Calu3 (cell line): ENCODE data around the gene CACNA2D4. TPM values are rescaled to one million over a fixed set of nuclear protein-coding genes. Genes with fewer than 3 reads are reported as not detected.

Experiments
- BruUV-seq: library from RNA; stranded (reverse); fragments of 400-500 nt; replicated peaks from 2 replicates; lab custom pipeline; 2021; lab: Mats Ljungman, UMichigan
- CTCF ChIA-PET: fragments of 300-600 bp; sonication (Branson Sonifier 250); formaldehyde crosslinking; loops from one replicate; lab custom pipeline; 2022; ENCODE audit warnings: antibody characterized with exemption; lab: Charles Lee
- DNase-seq: peaks from one replicate; pipeline ENCODE4 v3.0.0; 2022
- H3K27ac Mint-ChIP-seq: one replicate; pipeline ENCODE4 v1.8.0; 2022; ENCODE audit warnings: mixed read lengths; ENCODE audit not compliant: unreplicated experiment
- H3K27me3 Mint-ChIP-seq: one replicate; pipeline ENCODE4 v1.8.0; 2022; ENCODE audit warnings: mixed read lengths; ENCODE audit not compliant: unreplicated experiment
- H3K36me3 Mint-ChIP-seq: one replicate; pipeline ENCODE4 v1.8.0; 2022; ENCODE audit warnings: mild to moderate bottlenecking, moderate library complexity, mixed read lengths; ENCODE audit not compliant: insufficient read depth, unreplicated experiment
- H3K4me1 Mint-ChIP-seq: one replicate; pipeline ENCODE4 v1.8.0; 2022; ENCODE audit warnings: mild to moderate bottlenecking, low read depth, mixed read lengths; ENCODE audit not compliant: unreplicated experiment
- H3K4me3 Mint-ChIP-seq: one replicate; pipeline ENCODE4 v1.8.0; 2022; ENCODE audit warnings: mild to moderate bottlenecking, low read depth, moderate library complexity, mixed read lengths; ENCODE audit not compliant: unreplicated experiment
- H3K9me3 Mint-ChIP-seq: one replicate; pipeline ENCODE4 v1.8.0; 2022; ENCODE audit warnings: low read depth, mixed read lengths; ENCODE audit not compliant: unreplicated experiment
- CTCF ChIP-seq: fragments of 200-600 bp; IDR thresholded peaks from one replicate; pipeline ENCODE4 v1.8.0; 2022; ENCODE audit warnings: antibody characterized with exemption; ENCODE audit not compliant: unreplicated experiment
- intact Hi-C: fragments of 100-400 bp; cut with micrococcal nuclease; formaldehyde crosslinking; loops from one replicate; pipeline ENCODE4 v1.10.0; 2022; ENCODE audit not compliant: unreplicated experiment
- total RNA-seq: library from RNA; stranded (reverse); gene quantifications from 2 replicates; pipeline ENCODE4 v1.2.3, GENCODE V29; 2022

The CACNA2D4 gene
- total RNA-seq, 1 experiment from 2014 or later, result 0.80 TPM

DNA sequence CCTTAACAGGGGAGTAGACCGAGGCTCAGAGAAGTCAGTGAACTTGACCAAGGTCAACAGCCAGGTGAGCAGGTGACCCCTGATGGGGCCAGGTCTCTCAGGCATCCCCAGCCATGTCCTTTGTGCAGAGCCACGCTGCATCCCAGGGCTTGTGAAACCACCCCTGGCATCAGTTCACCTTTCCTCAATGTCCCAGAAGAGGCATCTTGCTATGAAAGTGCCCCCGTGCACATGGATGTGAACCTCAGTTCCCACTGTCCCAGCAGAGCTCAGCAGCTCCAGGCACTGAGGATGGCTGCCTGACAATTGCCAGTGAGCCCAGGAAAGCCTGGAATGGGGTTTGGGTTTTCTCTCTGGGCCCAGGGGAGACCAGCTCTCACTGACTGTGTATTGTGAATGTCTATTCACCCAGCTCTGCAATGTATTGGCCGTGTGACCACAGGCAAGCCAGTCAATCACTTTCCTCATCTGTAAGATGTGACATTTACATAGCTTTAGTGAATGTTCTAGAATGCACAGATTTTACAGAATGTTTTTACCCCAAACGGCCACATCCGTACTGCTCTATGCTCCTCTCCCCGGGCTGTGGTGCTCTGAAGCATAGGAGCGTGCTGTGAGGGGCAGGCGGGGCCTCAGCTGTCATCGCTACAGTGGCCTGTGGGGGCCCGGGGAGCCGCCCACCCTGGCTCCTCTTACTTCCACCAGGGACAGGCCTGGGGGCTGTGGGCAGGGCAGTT is 4.9 kb downstream of the CACNA2D4 start:
- Mint-ChIP-seq H3K27ac (no peak overlapping the region), H3K4me1 (no peaks in the 10 kb centered on the region), H3K9me3 (no peaks in the 10 kb centered on the region), H3K27me3 (peaks cover 73% of the 10 kb centered on the region), H3K4me3 (no peak overlapping the region), H3K36me3 (no peaks in the 10 kb centered on the region)
- no peak for DNase-seq
- intact Hi-C loops, result no loop called here
- no peak for TF ChIP-seq CTCF
- CTCF ChIA-PET, result no interaction called here
- BruUV-seq, result no TSS peak

DNA sequence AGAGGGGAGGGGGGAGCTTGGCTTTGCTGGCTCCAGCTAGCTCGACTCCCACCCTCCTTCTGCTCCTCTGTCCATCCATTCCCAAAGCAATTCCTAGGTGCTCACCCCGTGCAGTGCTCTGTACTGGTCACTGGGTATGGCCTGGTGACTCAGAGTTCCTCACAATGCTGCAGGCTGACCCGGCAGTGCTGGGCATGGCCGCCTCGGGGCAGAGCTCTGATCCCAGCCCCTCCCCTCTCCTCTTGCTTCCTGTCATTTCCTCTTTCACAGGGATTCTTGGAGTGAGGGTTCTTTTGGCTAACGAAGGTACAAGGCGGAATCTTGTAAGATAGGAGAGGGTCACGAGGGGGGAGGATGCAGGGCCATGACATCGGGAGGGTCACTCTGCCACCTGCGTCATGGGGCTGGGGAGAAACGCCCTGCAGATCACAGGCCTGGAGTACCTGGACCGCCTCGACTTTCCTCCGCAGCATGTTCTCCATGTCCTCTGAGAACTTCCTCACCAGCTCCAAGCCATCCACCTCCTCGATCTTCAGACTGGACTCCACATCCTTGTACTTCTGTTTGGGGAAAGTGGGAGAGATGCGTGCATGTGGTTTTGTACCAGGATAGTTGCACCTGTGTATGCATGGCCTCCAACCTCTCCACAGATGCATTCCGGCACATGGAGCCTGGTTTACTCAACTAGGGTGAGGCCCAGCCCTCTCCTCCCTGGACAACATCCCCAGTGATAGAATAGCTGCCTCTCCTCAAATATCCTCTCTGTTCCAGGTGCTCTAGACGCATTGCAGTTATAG is 5.7 kb downstream of the CACNA2D4 start:
- intact Hi-C loops, result no loop called here
- BruUV-seq, result no TSS peak

GRCh38 chr12:1911598-1912575 is 6.6 kb downstream of the CACNA2D4 start:
- no TSS peak for BruUV-seq
- Mint-ChIP-seq H3K9me3 (no peaks in the 10 kb centered on the region), H3K4me1 (no peaks in the 10 kb centered on the region), H3K27ac (no peak overlapping the region), H3K27me3 (peaks cover 73% of the 10 kb centered on the region), H3K4me3 (no peak overlapping the region), H3K36me3 (no peaks in the 10 kb centered on the region)
- CTCF ChIA-PET, result no interaction called here
- TF ChIP-seq CTCF, result no peak
- intact Hi-C loops, result no loop called here
- no peak for DNase-seq

More for the DNA sequence above, 5.7 kb downstream of the CACNA2D4 start:
- DNase-seq, result no peak
- no peak overlapping the region for H3K4me3 Mint-ChIP-seq
- peaks cover 73% of the 10 kb centered on the region for H3K27me3 Mint-ChIP-seq
- no peak overlapping the region for H3K27ac Mint-ChIP-seq
- H3K36me3 Mint-ChIP-seq, result no peaks in the 10 kb centered on the region
- TF ChIP-seq CTCF, result no peak
- no peaks in the 10 kb centered on the region for H3K4me1 Mint-ChIP-seq
- H3K9me3 Mint-ChIP-seq, result no peaks in the 10 kb centered on the region
- CTCF ChIA-PET, result no interaction called here

- Mint-ChIP-seq H3K27me3 (peaks cover 68% of the 10 kb centered on the region), H3K27ac (no peak overlapping the region), H3K36me3 (no peaks in the 10 kb centered on the region), H3K9me3 (no peaks in the 10 kb centered on the region), H3K4me1 (no peaks in the 10 kb centered on the region), H3K4me3 (no peak overlapping the region)
- CTCF ChIA-PET, result no interaction called here
- BruUV-seq, result no TSS peak
- no peak for TF ChIP-seq CTCF
- no peak for DNase-seq
- intact Hi-C loops, result no loop called here
Observed at GRCh38 chr12:1910468-1910867, 8.0 kb downstream of the CACNA2D4 start.
